Retina (tissue), 1 donor: ENCODE measurements around the gene IFNA7.
A peak's percentile ranks its signal among the peaks of the same experiment; 100 is the strongest.
"Not testable (repeated sequence)": the region's sequence is repeated elsewhere in the genome, so short reads cannot be mapped to it uniquely, and the experiment has no call there.

Source experiments
- DNase-seq: peaks from one replicate; pipeline ENCODE4 v3.0.0-alpha.2; 2016

The IFNA7 gene

DNA sequence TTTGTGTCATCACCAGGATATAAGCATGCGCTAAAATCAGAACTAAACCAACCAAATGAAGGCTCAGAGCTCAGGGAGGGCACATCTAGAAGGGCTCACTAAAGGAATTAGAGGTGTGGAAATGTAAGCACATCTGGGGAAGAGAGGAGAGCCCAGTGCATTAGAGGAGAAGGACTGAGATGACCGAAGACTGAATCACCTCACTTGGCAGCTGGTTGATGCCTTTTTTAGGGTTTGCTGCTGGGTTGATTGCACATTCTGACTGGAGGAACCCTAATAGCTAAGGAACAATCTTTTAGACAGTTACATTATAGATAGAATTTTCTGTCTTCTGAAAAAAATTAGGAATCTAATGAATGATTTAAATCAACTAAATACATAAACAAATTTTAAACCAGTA is 27.3 kb downstream of the IFNA7 start:
- no peak for DNase-seq

DNA sequence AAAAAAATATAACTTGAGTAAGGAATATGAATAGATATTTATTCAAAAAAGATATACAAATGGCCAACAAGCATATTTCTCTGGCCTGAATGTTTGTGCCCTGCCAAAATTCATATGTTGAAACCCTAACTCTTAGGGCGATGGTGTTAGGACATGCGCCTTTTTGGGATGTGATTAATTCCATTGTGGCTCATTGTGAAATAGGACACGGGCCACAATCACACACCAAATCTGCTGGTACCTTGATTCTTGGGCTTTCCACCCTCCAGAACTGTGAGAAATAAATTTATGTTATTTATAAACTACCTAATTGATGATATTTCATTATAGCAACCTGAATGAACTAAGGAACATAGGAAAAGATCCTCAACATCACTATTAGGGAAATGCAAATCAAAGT is 29.8 kb downstream of the IFNA7 start:
- DNase-seq: no peak

DNA sequence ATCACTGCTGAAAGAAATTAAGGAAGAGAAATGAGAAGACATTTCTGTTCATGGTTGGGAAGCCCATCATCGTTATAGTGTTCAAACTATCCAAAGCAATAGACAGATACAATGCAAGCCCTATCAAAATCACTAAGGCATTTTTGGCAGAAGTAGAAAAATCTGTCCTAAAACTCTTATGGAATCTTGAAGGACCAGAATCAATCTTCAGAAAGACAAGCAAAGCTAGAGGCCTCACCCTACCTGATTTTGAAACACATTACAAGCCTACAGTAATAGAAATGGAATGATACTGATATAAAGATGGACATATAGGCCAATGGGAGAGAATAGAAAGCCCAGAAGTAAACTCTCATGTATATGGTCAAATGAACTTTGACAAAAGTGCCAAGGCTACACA is 30.7 kb downstream of the IFNA7 start:
- DNase-seq: no peak

DNA sequence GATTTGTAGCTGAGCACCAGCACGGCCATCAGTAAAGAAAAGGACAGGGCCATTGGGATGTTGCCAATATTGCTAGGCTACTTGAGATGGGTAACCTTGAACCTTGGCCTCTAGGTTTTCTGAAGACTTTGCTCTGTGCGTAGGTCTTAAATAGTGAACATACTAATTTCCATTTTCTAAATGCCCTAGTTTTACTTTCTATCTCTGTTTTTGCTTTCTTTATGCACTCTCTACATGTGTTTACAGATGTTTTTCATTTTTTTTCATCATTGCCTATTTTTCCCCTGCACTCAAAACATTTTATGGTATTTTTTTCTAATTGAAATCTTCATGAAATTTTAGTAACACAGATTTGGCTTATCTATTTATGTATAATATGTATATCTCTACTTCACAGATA is 35.4 kb downstream of the IFNA7 start, which contains the start of gene IFNA21:
IFNA21 (minus strand) TSS at position 101 of the 400 bp plus-strand sequence; CDS start at position 53, 48 bp downstream.
- not testable (repeated sequence) for DNase-seq

DNA sequence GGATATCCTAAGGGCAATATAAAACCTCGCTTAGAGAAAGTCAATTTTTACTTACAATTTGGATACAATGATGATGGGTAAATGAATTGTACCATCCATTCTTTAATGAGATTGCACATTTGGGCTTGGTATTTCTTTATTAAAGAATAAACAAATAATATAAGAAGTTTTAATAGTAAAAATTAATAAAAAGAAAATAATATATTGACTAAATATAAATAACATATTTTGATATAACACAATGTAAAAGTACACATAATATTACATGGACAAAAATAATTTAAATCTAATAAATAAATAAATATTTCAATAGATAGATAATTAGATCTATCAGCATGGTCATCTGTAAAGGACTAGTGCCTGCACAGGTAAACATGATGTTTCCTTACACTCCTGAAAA is 36.5 kb downstream of the IFNA7 start:
- no peak for DNase-seq

DNA sequence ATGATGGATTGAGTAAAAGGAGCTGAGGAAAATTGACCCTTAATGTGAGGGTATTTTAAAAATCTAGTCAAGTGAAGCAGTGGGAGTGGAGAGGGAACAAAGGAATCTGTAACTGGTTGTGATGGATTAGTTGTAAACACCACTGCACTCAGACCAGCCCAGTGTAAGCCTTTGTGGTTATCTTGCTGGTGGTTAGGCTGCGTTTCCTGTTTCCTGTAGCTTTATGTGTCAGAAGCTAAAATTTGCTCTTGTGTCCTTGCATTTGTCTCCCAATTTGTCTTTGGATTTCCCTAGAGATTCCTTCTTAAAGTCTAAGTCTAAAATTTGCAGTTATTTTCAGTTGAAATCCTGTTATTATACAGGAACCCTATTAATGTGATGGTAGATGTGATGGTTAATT is 41.8 kb downstream of the IFNA7 start:
- no peak for DNase-seq

DNA sequence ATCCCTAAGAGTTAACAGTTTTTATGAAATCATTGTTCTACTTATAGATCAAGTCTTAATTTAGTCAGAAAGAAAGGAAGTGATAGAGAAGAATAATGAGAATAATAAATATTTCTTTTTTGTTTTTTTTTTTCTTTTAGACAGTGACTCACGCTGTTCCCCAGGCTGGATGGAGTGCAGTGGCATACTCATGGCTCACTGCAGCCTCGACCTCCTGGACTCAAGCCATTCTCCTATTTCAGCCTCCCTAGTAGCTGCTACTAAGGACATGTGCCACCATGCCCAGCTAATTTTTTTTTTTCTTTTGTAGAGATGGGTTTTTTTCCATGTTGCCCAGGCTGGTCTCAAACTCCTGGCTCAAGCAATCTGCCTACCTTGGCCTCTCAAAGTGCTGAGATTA is 46.5 kb downstream of the IFNA7 start:
- DNase-seq: no peak

DNA sequence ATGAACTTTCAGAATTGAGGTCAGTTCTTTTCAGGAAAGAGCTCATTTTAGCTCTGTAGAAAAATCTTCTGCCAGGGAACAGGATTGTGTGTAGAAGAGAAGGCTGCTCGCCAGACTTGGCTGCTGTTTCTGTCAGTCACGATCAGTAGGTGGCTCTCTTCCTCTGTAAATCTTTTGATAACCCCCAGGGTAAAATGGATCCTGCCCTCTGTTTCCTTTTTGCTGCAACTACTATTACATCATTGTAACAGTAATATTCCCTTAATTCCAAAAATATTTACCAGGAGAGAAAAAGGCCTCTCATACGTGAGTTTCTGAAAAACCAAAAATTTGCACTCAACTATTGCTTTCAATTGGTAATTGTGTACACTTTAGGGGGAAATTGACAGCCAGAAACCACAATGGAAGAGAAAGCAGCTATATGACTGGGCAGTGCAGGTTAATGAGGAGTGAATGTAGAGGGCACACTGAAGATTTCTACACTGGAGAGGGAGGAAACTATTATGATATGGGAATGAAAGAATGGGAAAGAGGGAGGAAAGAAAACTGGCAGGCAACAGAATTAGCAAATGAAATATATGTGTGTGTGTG is 47.9 kb downstream of the IFNA7 start:
- peak; percentile 23 for DNase-seq

DNA sequence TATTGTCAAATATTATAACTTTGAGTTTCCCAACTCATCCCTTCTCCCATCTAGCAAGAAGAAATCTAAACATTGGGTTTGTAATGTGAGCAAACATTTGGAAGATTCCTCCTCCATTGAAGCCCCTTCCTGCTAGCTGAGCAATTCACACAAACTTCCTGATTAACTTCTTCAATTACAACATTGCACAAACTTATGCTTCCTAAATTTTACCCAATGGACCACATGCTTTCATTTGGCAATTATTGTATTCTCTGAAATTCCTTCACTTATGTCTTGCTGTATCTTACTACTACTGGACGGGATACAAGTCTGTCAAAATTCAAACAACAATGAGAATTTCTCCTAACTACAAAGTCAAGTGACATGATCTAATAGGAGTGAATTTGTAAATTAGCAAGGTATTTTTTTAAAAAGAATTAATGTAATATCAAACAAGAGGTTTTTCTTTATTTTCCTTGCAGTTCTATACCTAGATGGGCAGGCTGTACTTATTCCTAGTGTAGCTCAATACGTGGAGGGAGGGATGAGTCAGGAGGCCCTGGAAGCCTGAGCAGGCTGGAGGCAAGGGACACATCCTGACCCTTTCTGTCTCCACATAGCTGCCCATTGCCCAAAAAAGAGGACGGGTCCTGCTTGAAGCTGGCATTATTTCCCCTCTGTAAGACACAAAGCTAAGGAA is 48.5 kb downstream of the IFNA7 start:
- DNase-seq: peak; percentile 23
